WTC11 (cell line): Measurements from ENCODE around the gene FADD. TPM values are rescaled to one million over a fixed set of nuclear protein-coding genes. Genes with fewer than 3 reads are reported as not detected.

Experiments
- ATAC-seq: fragments of 200-7000 bp; cut with Tn5 transposase; 2 replicates; pipeline ENCODE4 v1.10.0; 2021; ENCODE audit warnings: mild to moderate bottlenecking, moderate library complexity
- CTCF ChIA-PET: fragments of 300-600 bp; sonication (Branson Sonifier 250); formaldehyde crosslinking; loops from one replicate; lab custom pipeline; 2021; ENCODE audit warnings: antibody characterized with exemption; lab: Charles Lee
- POLR2A ChIA-PET: fragments of 350-600 bp; sonication (Branson Sonifier 250); formaldehyde crosslinking; loops from one replicate; lab custom pipeline; 2021; ENCODE audit warnings: antibody characterized with exemption; lab: Charles Lee
- DNase-seq: peaks from one replicate; pipeline ENCODE4 v3.0.0; 2021; ENCODE audit warnings: low spot score
- H3K27ac Mint-ChIP-seq: 2 replicates; pipeline ENCODE4 v1.8.0; 2021; ENCODE audit warnings: mixed read lengths
- H3K27me3 Mint-ChIP-seq: 2 replicates; pipeline ENCODE4 v1.8.0; 2021; ENCODE audit warnings: low read depth, mild to moderate bottlenecking, moderate library complexity, mixed read lengths
- H3K36me3 Mint-ChIP-seq: 2 replicates; pipeline ENCODE4 v1.8.0; 2021; ENCODE audit warnings: mixed read lengths
- H3K4me1 Mint-ChIP-seq: 2 replicates; pipeline ENCODE4 v1.8.0; 2022; ENCODE audit warnings: mixed read lengths
- H3K4me3 Mint-ChIP-seq: 2 replicates; pipeline ENCODE4 v1.8.0; 2021; ENCODE audit warnings: mild to moderate bottlenecking, moderate library complexity, mixed read lengths
- H3K9me3 Mint-ChIP-seq: 2 replicates; pipeline ENCODE4 v1.8.0; 2021; ENCODE audit warnings: mixed read lengths
- AR ChIP-seq: fragments of 250-450 bp; sonication (Bioruptor Pico); IDR thresholded peaks from 2 replicates; pipeline ENCODE4 v1.9.0; 2021; ENCODE audit warnings: mild to moderate bottlenecking
- ATF3 ChIP-seq: sonication (generic); formaldehyde crosslinking; conservative IDR thresholded peaks from 2 replicates; pipeline ENCODE4 v1.8.1; 2022; ENCODE audit warnings: mild to moderate bottlenecking, missing genetic modification reagents
- CREB1 ChIP-seq: sonication (generic); formaldehyde crosslinking; IDR thresholded peaks from 2 replicates; pipeline ENCODE4 v1.8.0; 2023; ENCODE audit warnings: mild to moderate bottlenecking, missing genetic modification reagents
- CREM ChIP-seq: sonication (generic); formaldehyde crosslinking; IDR thresholded peaks from 2 replicates; pipeline ENCODE4 v1.8.1; 2022; ENCODE audit warnings: mild to moderate bottlenecking, missing genetic modification reagents, moderate library complexity
- E2F5 ChIP-seq: sonication (generic); formaldehyde crosslinking; IDR thresholded peaks from 2 replicates; pipeline ENCODE4 v1.8.1; 2022; ENCODE audit warnings: mild to moderate bottlenecking, moderate library complexity, missing genetic modification reagents
- ESRRA ChIP-seq: sonication (generic); formaldehyde crosslinking; IDR thresholded peaks from 2 replicates; pipeline ENCODE4 v1.8.1; 2022; ENCODE audit warnings: mild to moderate bottlenecking, missing genetic modification reagents, borderline replicate concordance
- FOXP4 ChIP-seq: sonication (generic); formaldehyde crosslinking; IDR thresholded peaks from 2 replicates; pipeline ENCODE4 v1.8.0; 2022; ENCODE audit warnings: mild to moderate bottlenecking, missing genetic modification reagents
- HMGA2 ChIP-seq: fragments of 250-450 bp; sonication (Bioruptor Pico); IDR thresholded peaks from 2 replicates; pipeline ENCODE4 v1.4.0; 2021; ENCODE audit warnings: mild to moderate bottlenecking, moderate library complexity
- JUN ChIP-seq: sonication (generic); formaldehyde crosslinking; IDR thresholded peaks from 2 replicates; pipeline ENCODE4 v1.8.0; 2023; ENCODE audit warnings: mild to moderate bottlenecking, missing genetic modification reagents
- NR1H2 ChIP-seq: sonication (generic); formaldehyde crosslinking; IDR thresholded peaks from 2 replicates; pipeline ENCODE4 v1.9.0; 2021; ENCODE audit warnings: mild to moderate bottlenecking, moderate library complexity, missing genetic modification reagents
- RELA ChIP-seq: sonication (generic); formaldehyde crosslinking; IDR thresholded peaks from 2 replicates; pipeline ENCODE4 v1.8.1; 2022; ENCODE audit warnings: missing genetic modification reagents, mild to moderate bottlenecking, borderline replicate concordance
- SMAD4 ChIP-seq: sonication (generic); formaldehyde crosslinking; IDR thresholded peaks from 2 replicates; pipeline ENCODE4 v1.8.0; 2022; ENCODE audit warnings: mild to moderate bottlenecking, missing genetic modification reagents
- SP1 ChIP-seq: sonication (generic); formaldehyde crosslinking; conservative IDR thresholded peaks from 2 replicates; pipeline ENCODE4 v1.8.1; 2022; ENCODE audit warnings: missing genetic modification reagents
- TEAD4 ChIP-seq: sonication (generic); formaldehyde crosslinking; IDR thresholded peaks from 2 replicates; pipeline ENCODE4 v1.8.0; 2022; ENCODE audit warnings: mild to moderate bottlenecking, missing genetic modification reagents
- USF1 ChIP-seq: sonication (generic); formaldehyde crosslinking; IDR thresholded peaks from 2 replicates; pipeline ENCODE4 v1.8.0; 2022; ENCODE audit warnings: mild to moderate bottlenecking, missing genetic modification reagents
- ZBTB21 ChIP-seq: sonication (generic); formaldehyde crosslinking; IDR thresholded peaks from 2 replicates; pipeline ENCODE4 v1.8.1; 2023; ENCODE audit warnings: mild to moderate bottlenecking, missing genetic modification reagents, borderline replicate concordance
- ZNF138 ChIP-seq: sonication (generic); formaldehyde crosslinking; conservative IDR thresholded peaks from 2 replicates; pipeline ENCODE4 v1.8.1; 2022; ENCODE audit warnings: mild to moderate bottlenecking, moderate library complexity, missing genetic modification reagents
- ZNF317 ChIP-seq: sonication (generic); formaldehyde crosslinking; IDR thresholded peaks from 2 replicates; pipeline ENCODE4 v1.8.1; 2023; ENCODE audit warnings: low read depth, mild to moderate bottlenecking, moderate library complexity, missing genetic modification reagents, borderline replicate concordance
- ZNF396 ChIP-seq: fragments of 250-450 bp; sonication (Bioruptor Pico); IDR thresholded peaks from 2 replicates; pipeline ENCODE4 v1.8.0; 2021; ENCODE audit warnings: mild to moderate bottlenecking, moderate library complexity, borderline replicate concordance
- total RNA-seq: library from RNA; stranded (reverse); gene quantifications from 3 replicates; pipeline ENCODE4 v1.2.3, GENCODE V29; 2021
- TF ChIP-seq, protein P1 (sequence below): fragments of 250-450 bp; sonication (Bioruptor Pico); IDR thresholded peaks from 2 replicates; pipeline ENCODE4 v1.9.0; 2021; ENCODE audit warnings: mild to moderate bottlenecking, borderline replicate concordance
- TF ChIP-seq, protein P2 (sequence below): fragments of 250-450 bp; sonication (Bioruptor Pico); IDR thresholded peaks from 2 replicates; pipeline ENCODE4 v2.1.2; 2022; ENCODE audit warnings: mild to moderate bottlenecking, moderate library complexity

The FADD gene
- total RNA-seq, 1 experiment from 2014 or later = 49.0 TPM

GRCh38 chr11:70183032-70183431 lies 20.1 kb upstream of the FADD start:
- H3K9me3 Mint-ChIP-seq = no peaks in the 10 kb centered on the region
- no peaks in the 10 kb centered on the region for H3K36me3 Mint-ChIP-seq
- DNase-seq (no peak), ATAC-seq (no peak)
- no peak overlapping the region for H3K4me3 Mint-ChIP-seq
- no peak overlapping the region for H3K27ac Mint-ChIP-seq
- H3K27me3 Mint-ChIP-seq = no peaks in the 10 kb centered on the region
- ChIA-PET CTCF (interaction anchor here (0.5 to 1.3 kb wide), 5 partner anchors 25 to 296 kb away, joined by 3 read pairs; no protein-coding TSS in a partner anchor), POLR2A (interaction anchor here (0.6 kb wide), 1 partner anchor 18 kb away, joined by 5 read pairs; no protein-coding TSS in a partner anchor)
- H3K4me1 Mint-ChIP-seq = no peaks in the 10 kb centered on the region
- TF ChIP-seq AR (CRISPR knock-in tag) = no peak
- no peak for TF ChIP-seq CREM
- no peak for TF ChIP-seq NR1H2 (CRISPR knock-in tag)
- TF ChIP-seq JUN (CRISPR knock-in tag) = no peak
- no peak for TF ChIP-seq RELA (CRISPR knock-in tag)
- TF ChIP-seq ZNF138 (CRISPR knock-in tag) = no peak
- TF ChIP-seq, protein P1, sequence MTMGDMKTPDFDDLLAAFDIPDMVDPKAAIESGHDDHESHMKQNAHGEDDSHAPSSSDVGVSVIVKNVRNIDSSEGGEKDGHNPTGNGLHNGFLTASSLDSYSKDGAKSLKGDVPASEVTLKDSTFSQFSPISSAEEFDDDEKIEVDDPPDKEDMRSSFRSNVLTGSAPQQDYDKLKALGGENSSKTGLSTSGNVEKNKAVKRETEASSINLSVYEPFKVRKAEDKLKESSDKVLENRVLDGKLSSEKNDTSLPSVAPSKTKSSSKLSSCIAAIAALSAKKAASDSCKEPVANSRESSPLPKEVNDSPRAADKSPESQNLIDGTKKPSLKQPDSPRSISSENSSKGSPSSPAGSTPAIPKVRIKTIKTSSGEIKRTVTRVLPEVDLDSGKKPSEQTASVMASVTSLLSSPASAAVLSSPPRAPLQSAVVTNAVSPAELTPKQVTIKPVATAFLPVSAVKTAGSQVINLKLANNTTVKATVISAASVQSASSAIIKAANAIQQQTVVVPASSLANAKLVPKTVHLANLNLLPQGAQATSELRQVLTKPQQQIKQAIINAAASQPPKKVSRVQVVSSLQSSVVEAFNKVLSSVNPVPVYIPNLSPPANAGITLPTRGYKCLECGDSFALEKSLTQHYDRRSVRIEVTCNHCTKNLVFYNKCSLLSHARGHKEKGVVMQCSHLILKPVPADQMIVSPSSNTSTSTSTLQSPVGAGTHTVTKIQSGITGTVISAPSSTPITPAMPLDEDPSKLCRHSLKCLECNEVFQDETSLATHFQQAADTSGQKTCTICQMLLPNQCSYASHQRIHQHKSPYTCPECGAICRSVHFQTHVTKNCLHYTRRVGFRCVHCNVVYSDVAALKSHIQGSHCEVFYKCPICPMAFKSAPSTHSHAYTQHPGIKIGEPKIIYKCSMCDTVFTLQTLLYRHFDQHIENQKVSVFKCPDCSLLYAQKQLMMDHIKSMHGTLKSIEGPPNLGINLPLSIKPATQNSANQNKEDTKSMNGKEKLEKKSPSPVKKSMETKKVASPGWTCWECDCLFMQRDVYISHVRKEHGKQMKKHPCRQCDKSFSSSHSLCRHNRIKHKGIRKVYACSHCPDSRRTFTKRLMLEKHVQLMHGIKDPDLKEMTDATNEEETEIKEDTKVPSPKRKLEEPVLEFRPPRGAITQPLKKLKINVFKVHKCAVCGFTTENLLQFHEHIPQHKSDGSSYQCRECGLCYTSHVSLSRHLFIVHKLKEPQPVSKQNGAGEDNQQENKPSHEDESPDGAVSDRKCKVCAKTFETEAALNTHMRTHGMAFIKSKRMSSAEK (CRISPR knock-in tag) = no peak
- TF ChIP-seq FOXP4 (CRISPR knock-in tag) = no peak
- no peak for TF ChIP-seq ATF3 (CRISPR knock-in tag)

DNA sequence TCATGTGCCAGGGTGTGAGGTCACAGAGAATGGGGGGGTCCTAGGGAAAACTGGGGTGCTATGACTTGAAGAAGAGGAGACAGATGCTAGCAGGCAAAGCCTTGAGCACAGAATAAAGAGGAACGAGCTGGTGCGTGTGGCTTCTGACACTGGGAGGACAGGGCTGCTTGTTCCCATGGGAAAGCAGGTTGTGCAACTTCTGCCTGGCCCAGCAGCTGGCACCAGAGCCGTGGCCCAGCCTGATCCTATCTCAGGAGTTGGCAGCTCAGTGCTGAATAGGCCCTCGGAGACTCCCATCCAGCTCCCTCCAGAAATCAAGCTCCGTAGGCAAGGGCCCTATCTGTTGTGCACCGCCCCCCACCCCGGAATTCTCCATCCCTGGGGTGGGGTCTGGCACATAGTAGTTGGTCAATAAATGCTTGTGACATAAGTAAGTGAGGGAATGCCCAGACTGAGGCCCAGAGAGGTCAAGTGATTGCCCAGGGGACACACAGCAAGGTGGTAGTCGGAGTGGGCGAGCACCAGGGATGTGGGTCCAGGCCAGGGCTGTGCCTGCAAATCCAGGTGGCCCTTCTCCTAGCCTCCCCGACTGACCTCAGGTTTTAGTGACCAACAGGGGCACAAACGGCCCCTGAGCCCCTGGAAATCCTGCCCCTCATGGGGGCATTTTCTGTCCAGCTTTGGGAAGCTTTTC lies 19.5 kb upstream of the FADD start:
- POLR2A ChIA-PET = interaction anchor here (0.6 kb wide), 1 partner anchor 18 kb away, joined by 5 read pairs; no protein-coding TSS in a partner anchor
- H3K36me3 Mint-ChIP-seq = no peaks in the 10 kb centered on the region
- H3K4me3 Mint-ChIP-seq = no peak overlapping the region
- DNase-seq (no peak), ATAC-seq (no peak)
- CTCF ChIA-PET = interaction anchor here (0.5 to 1.5 kb wide), 4 partner anchors 12 to 296 kb away, joined by 3 to 6 read pairs (median 3); no protein-coding TSS in a partner anchor
- no peak overlapping the region for H3K27ac Mint-ChIP-seq
- no peaks in the 10 kb centered on the region for H3K4me1 Mint-ChIP-seq
- no peaks in the 10 kb centered on the region for H3K9me3 Mint-ChIP-seq
- H3K27me3 Mint-ChIP-seq = no peaks in the 10 kb centered on the region
- TF ChIP-seq NR1H2 (CRISPR knock-in tag) (no peak), E2F5 (no peak), CREB1 (no peak), USF1 (no peak), ZNF396 (no peak), TEAD4 (CRISPR knock-in tag) (no peak), ZNF317 (CRISPR knock-in tag) (no peak), ZBTB21 (CRISPR knock-in tag) (no peak), ESRRA (CRISPR knock-in tag) (no peak), HMGA2 (no peak), SP1 (no peak), RELA (CRISPR knock-in tag) (no peak), SMAD4 (no peak)
- TF ChIP-seq, protein P2, sequence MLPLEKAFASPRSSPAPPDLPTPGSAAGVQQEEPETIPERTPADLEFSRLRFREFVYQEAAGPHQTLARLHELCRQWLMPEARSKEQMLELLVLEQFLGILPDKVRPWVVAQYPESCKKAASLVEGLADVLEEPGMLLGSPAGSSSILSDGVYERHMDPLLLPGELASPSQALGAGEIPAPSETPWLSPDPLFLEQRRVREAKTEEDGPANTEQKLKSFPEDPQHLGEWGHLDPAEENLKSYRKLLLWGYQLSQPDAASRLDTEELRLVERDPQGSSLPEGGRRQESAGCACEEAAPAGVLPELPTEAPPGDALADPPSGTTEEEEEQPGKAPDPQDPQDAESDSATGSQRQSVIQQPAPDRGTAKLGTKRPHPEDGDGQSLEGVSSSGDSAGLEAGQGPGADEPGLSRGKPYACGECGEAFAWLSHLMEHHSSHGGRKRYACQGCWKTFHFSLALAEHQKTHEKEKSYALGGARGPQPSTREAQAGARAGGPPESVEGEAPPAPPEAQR (CRISPR knock-in tag) = no peak
